IPS DF 4.7 (cell line): Measurements from ENCODE around the gene TMEM33.

Source experiments
- DNase-seq: peaks from one replicate; pipeline ENCODE4 v3.0.0-alpha.2; 2013; ENCODE audit warnings: low spot score; ENCODE audit errors: extremely low read depth

Gene TMEM33

GRCh38 chr4:41994461-41994985 lies 59.3 kb downstream of the TMEM33 start:
- DNase-seq: no peak

- DNase-seq: no peak
Measured at GRCh38 chr4:41998019-41998418, 62.8 kb downstream of the TMEM33 start.

- DNase-seq: no peak
Measured at GRCh38 chr4:41999321-41999720, 64.1 kb downstream of the TMEM33 start.

GRCh38 chr4:42008011-42008786 lies 73.0 kb downstream of the TMEM33 start:
- DNase-seq: no peak
